GM12892 (cell line): ENCODE measurements around the gene ARHGDIB.

Experiments
- POLR2A ChIP-seq: IDR thresholded peaks from 2 replicates; pipeline ENCODE4 v1.6.1; 2011; ENCODE audit warnings: low read depth, low read length, control low read depth
- POLR2AphosphoS5 ChIP-seq: IDR thresholded peaks from 2 replicates; pipeline ENCODE4 v1.6.1; 2011; ENCODE audit warnings: low read depth, low read length, control low read depth
- TAF1 ChIP-seq: IDR thresholded peaks from 2 replicates; pipeline ENCODE4 v1.6.1; 2011; ENCODE audit warnings: low read depth, mild to moderate bottlenecking, control low read depth, low read length, borderline replicate concordance

DNA sequence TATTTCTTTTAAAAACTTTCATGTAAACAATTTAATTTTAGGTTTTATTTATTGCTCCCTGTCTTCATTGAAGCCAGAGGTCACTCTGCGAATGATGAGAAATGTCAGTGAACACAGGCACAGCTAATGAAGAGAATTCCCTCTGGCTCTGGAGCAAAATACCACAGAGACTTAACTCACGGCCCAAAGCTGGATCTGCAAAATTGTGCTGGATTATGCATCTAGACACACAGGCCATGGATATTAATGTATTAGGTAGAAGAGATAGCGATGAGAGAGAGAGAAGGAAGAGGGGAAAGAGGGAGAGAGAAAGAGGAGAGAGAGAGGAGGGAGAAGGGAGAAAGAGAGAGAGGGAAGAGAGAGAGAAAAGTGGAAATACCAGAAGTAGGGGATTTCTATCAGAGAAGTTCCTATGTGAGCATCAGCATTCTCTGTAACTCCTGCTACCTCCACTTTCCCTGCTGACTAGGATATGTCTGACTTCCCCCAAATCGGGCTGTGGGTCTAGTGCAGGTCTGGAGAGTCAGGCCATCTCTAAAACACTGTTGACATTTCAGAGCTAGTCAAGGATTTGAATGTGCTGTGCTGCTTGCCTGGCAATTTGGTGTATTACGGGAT lies 3.7 kb downstream of the ARHGDIB start:
- no peak for TF ChIP-seq POLR2AphosphoS5
- TF ChIP-seq POLR2A: no peak
- no peak for TF ChIP-seq TAF1
